K562 (cell line): Measurements from ENCODE around the gene ITGA7. TPM values are rescaled to one million over a fixed set of nuclear protein-coding genes. Genes with fewer than 3 reads are reported as not detected.

Experiments used
- CBFA2T3 ChIP-seq: fragments of 450-650 bp; IDR thresholded peaks from 2 replicates; pipeline ENCODE4 v1.6.1; 2017
- CHD1 ChIP-seq: fragments of 200-600 bp; sonication (generic); IDR thresholded peaks from one replicate; pipeline ENCODE4 v1.6.1; 2012; ENCODE audit warnings: mild to moderate bottlenecking, moderate library complexity, low read length, inconsistent platforms
- CTBP1 ChIP-seq: fragments of 450-650 bp; IDR thresholded peaks from 2 replicates; pipeline ENCODE4 v1.6.1; 2016; ENCODE audit warnings: borderline replicate concordance
- DPF2 ChIP-seq: fragments of 450-650 bp; IDR thresholded peaks from 2 replicates; pipeline ENCODE4 v1.6.1; 2016
- FOXA1 ChIP-seq: fragments of 450-650 bp; IDR thresholded peaks from 2 replicates; pipeline ENCODE4 v1.6.1; 2016; ENCODE audit warnings: mild to moderate bottlenecking, borderline replicate concordance
- HMGN3 ChIP-seq: IDR thresholded peaks from 2 replicates; pipeline ENCODE4 v1.6.1; 2011; ENCODE audit warnings: borderline replicate concordance, low read depth, mild to moderate bottlenecking, mixed read lengths, low read length; ENCODE audit not compliant: insufficient read length; ENCODE audit errors: extremely low read depth
- PRDM10 ChIP-seq: fragments of 450-650 bp; IDR thresholded peaks from 2 replicates; pipeline ENCODE4 v1.6.1; 2018; ENCODE audit not compliant: partially characterized antibody
- SMARCE1 ChIP-seq: fragments of 450-650 bp; IDR thresholded peaks from 2 replicates; pipeline ENCODE4 v1.7.1; 2016; ENCODE audit warnings: mild to moderate bottlenecking
- SNRNP70 ChIP-seq: fragments of 200-400 bp; formaldehyde crosslinking; optimal IDR thresholded peaks from 2 replicates; pipeline ENCODE3; 2017; ENCODE audit warnings: low read depth, low read length
- STAT6 ChIP-seq: sonication (generic); formaldehyde crosslinking; IDR thresholded peaks from 2 replicates; pipeline ENCODE4 v1.8.1; 2023; ENCODE audit warnings: mild to moderate bottlenecking, missing genetic modification reagents
- SUPT5H ChIP-seq: fragments of 450-650 bp; IDR thresholded peaks from 2 replicates; pipeline ENCODE4 v1.6.1; 2016
- TAF15 ChIP-seq: fragments of 200-400 bp; formaldehyde crosslinking; IDR thresholded peaks from 2 replicates; pipeline ENCODE4 v1.6.1; 2017; ENCODE audit warnings: mild to moderate bottlenecking, low read depth, low read length, moderate library complexity
- TARDBP ChIP-seq: fragments of 450-650 bp; IDR thresholded peaks from 2 replicates; pipeline ENCODE4 v1.6.1; 2016
- ZBTB9 ChIP-seq: fragments of 450-650 bp; formaldehyde crosslinking; IDR thresholded peaks from 2 replicates; pipeline ENCODE4 v1.4.0; 2020; ENCODE audit warnings: mild to moderate bottlenecking, moderate library complexity
- ZC3H11A ChIP-seq: IDR thresholded peaks from 2 replicates; pipeline ENCODE4 v1.6.1; 2012; ENCODE audit warnings: low read depth, low read length, improper control_type of control experiment
- ZKSCAN3 ChIP-seq: fragments of 250-450 bp; sonication (Bioruptor Pico); IDR thresholded peaks from 2 replicates; pipeline ENCODE4 v1.4.0; 2020
- ZNF133 ChIP-seq: fragments of 250-450 bp; sonication (Bioruptor Pico); IDR thresholded peaks from 2 replicates; pipeline ENCODE4 v1.4.0; 2020; ENCODE audit warnings: mild to moderate bottlenecking
- ZNF263 ChIP-seq: sonication (generic); formaldehyde crosslinking; IDR thresholded peaks from 2 replicates; pipeline ENCODE4 v1.8.0; 2022; ENCODE audit warnings: mild to moderate bottlenecking, missing genetic modification reagents, borderline replicate concordance
- ZNF395 ChIP-seq: fragments of 200-800 bp; sonication (Bioruptor generic); IDR thresholded peaks from 2 replicates; pipeline ENCODE4 v1.6.1; 2017; ENCODE audit warnings: missing genetic modification characterization, missing compliant biosample characterization
- ZNF699 ChIP-seq: fragments of 250-450 bp; sonication (Bioruptor Pico); IDR thresholded peaks from 2 replicates; pipeline ENCODE4 v1.8.0; 2021; ENCODE audit warnings: mild to moderate bottlenecking, moderate library complexity; ENCODE audit not compliant: insufficient replicate concordance
- polyA plus RNA-seq, 8 experiments: library from polyadenylated mRNA; depleted of rRNA in 4 of 8; stranded (reverse) in 5 of 8; unstranded in 3 of 8; fragments of >200 nt; fragmentation: Nextera tagmentation in 2 of 8; fragmentation: Illumina TruSeq in 1 of 8; extraction: Ambion mirVana in 2 of 8; extraction: Trizol in 1 of 8; gene quantifications; 2 replicates each; pipeline versions ENCODE4 v1.2.1 to v1.2.3, GENCODE V29; 2011 to 2014; ENCODE audit warnings: inconsistent platforms in 1 of 8, missing spikeins in 1 of 8
- total RNA-seq, 7 experiments: library from RNA; depleted of rRNA in 6 of 7; stranded (reverse); fragments of >200 nt in 6 of 7; fragmentation: Illumina TruSeq in 2 of 7; extraction: Trizol in 2 of 7; gene quantifications; 2 replicates each; pipeline versions ENCODE4 v1.2.1 to v1.2.3, GENCODE V29; 2011 to 2021; ENCODE audit warnings: low replicate concordance in 1 of 7

Gene ITGA7
- total and polyA plus RNA-seq, 9 of the 15 experiments (the other 6 are each of a cell fraction or from before 2014, with no cell fraction given), result 0.11 to 2.3 (median 0.56) TPM; not detected in 1

- TF ChIP-seq ZC3H11A (no peak), CTBP1 (no peak; the same call in 1 of the 2 replicates), TARDBP (peak; percentile 67; the same call in 1 of the 2 replicates), ZNF133 (CRISPR knock-in tag) (no peak), HMGN3 (peak; percentile 97), ZNF699 (CRISPR knock-in tag) (no peak), FOXA1 (no peak), ZBTB9 (CRISPR knock-in tag) (peak; percentile 67; the same call in 1 of the 2 replicates), CBFA2T3 (peak; percentile 45), DPF2 (peak; percentile 71; the same call in 1 of the 2 replicates), SUPT5H (peak; percentile 67; the same call in 1 of the 2 replicates), CHD1 (no peak), ZNF395 (CRISPR knock-in tag) (peak; percentile 92), STAT6 (CRISPR knock-in tag) (0 out of 2 replicates have a peak, but pooled peaks have one; percentile 19), PRDM10 (peak; percentile 38), SNRNP70 (no peak), TAF15 (no peak), SMARCE1 (peak; percentile 58; the same call in 1 of the 2 replicates), ZKSCAN3 (CRISPR knock-in tag) (no peak), ZNF263 (CRISPR knock-in tag) (no peak)
Measured at GRCh38 chr12:55728939-55729818, 21.5 kb upstream of the ITGA7 start, which contains the start of gene CD63 (continued).
